GM21825 (cell line): ENCODE results near the gene NOP9.
A peak's percentile ranks its signal among the peaks of the same experiment; 100 is the strongest.

Source experiments
- ATAC-seq: cut with Tn5 transposase; IDR thresholded peaks from one replicate; pipeline ENCODE4 v1.9.1; 2021; ENCODE audit warnings: mild to moderate bottlenecking, moderate library complexity; ENCODE audit not compliant: unreplicated experiment

The NOP9 gene

DNA sequence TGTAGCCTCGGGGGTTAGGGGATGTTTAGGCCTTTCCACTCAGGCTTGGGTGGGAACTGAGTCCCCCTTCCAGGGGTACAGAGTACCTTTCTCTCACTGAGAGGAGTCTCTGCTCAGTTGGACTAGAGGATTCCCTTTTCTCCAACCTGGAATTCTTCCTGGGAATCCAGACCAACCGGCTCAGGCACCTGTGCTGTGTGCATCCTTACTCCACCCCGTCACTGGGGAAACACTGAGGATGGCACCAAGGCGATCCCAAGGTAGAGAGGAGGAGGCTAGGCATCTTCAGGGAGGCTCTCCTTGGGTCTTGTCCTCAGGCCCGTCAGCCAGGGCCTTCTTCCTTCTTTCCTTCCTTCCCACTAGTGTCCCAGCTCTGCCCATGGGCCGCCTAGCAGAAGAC is 35.8 kb upstream of the NOP9 start:
- no peak for ATAC-seq

DNA sequence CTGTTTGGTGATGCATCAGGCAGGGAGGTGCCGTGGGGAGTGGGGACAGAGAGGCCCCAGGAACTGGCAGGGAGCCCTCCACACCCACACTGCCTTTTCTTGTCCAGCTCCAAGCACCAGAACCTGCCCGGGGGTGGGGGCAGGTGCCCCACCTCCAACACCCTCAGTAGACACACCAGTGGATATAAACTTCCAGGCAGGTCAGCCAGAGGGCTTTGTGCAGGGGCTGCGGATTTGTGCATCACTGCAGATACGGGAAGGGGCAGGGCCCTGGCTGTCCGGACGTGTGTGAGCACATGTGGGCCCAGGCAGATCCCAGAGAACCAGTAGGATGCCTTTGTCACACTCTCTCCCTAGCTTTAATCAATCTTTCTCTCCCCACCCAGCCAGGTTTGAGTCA is 35.4 kb upstream of the NOP9 start:
- no peak for ATAC-seq

DNA sequence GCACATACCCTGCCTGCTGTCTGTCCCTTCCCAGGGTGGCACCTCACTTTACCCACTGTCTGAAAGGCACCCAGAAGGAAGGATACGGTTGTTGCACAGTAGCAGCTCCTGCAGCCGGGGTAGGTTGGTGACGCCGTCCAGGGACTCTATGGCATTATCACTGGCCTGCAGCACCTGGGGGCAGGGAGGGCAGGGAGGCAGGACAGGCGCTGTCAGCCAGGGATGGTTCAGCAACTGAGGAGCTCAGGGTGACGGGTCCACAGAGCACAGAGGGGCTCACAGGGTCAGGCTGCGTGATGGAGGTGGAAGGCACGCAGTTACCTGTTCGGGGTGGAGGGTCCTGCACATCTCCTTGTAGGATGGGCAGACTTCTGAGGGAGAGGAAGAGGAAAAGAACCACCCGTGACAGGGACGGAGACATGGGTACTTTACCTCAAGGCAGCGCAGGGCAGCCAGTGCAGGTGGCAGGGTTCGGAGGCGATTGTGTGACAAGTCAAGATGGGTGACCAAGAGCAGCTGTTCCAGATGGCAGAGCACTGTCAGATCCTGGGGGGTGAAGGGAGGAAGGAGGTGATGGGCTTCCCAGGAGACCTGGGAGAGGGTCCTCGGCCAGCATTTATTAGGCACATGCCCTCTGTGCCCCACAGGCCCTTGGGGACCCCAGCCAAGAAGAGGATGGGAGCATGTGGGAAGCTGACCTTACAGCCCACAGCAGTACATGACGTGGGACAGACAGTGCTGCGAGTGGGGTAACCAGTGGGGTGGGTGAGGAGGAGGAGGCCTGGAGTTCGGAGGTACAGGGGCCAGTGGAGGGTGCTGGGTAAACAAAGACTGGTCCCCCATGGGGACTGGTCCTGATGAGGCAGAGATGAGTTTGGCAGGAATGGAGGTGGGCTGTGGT is 33.1 kb upstream of the NOP9 start:
- no peak for ATAC-seq

DNA sequence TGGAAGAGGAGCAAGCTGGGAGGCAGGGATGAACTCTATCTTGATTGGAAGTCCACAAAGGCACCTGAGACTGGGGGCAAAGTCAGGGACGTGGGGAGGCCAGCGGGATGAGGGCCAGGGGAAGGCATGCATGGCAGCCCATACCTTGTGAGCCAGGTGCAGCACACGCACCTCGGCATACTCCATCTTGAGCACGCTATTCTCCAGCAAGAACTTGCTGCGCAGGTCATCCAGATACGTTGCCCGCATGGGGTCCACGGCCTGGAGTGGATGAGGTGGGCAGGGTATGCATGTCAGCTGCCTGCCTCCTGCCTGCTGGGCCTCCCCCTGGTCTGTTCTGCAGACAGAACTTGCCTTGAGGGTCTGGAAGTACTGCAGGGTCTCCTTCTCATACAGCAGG is 32.1 kb upstream of the NOP9 start:
- no peak for ATAC-seq

DNA sequence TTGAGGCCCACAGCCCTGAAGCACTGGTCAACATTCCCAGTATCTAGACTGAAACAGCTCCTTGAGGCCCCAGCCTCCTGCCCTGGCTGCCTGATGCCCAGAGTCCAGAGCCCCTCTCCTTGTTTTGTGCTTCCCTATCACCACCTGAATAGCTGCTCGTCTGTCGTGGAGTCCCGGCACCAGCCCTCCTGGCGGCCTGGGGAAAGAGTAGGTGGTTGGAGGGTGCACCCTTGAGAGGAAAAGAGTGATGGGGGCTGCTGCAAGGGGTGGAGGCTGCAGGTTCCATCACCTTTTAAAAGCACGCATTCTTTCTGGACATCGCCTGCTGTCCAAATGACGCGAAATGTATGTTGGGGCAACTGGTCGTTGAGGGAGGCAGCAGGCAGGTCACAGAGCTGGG is 31.4 kb upstream of the NOP9 start:
- ATAC-seq: no peak

DNA sequence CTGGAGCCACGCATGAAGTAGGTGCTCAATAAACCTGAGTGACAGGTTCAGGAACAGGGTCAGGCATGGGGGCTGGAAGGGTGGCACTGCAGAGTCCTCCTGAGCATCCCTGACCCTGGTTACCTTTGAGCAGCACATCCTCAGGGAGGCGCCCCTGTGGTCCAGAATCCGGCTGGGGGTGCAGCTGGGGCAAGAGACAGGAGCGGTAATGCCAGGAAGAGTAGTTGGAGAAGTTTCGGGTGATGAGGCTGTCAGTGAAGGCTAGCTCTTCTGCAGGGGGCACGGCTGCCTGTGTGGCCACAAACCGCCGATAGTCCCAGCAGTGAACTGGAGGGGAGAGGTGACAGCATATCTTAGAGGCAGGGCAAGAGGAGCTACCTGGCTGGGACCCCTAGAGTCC is 30.3 kb upstream of the NOP9 start:
- ATAC-seq: no peak

DNA sequence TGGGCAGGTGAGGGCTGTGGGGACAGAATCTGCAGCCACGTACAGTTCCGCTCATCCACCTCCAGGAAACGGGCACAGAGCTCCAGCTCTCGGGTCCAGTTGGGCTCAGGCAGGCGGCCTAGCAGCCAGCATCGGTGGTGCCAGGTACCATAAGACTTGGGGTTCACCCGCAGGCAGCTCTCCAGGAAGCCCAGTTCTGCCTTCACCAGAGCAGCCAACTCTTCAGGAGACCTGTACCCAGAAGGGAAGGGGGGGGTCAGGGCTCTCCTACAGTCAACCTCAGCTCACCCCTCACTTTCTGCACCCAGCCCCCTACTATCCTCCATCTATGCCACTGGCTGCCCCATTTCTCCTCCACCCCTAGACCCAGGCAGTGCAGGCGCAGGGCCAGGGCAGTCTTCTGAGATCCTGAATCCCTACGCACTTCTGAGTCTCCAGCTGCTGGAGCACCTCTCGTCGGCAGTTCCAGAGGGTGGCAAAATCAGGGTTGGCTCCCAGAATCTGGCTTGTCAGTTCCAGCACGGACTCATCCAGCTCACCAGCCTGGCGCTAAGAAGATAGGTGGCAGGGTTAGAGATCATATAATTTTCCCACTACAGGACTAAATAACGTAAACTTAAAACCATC is 29.6 kb upstream of the NOP9 start:
- no peak for ATAC-seq

DNA sequence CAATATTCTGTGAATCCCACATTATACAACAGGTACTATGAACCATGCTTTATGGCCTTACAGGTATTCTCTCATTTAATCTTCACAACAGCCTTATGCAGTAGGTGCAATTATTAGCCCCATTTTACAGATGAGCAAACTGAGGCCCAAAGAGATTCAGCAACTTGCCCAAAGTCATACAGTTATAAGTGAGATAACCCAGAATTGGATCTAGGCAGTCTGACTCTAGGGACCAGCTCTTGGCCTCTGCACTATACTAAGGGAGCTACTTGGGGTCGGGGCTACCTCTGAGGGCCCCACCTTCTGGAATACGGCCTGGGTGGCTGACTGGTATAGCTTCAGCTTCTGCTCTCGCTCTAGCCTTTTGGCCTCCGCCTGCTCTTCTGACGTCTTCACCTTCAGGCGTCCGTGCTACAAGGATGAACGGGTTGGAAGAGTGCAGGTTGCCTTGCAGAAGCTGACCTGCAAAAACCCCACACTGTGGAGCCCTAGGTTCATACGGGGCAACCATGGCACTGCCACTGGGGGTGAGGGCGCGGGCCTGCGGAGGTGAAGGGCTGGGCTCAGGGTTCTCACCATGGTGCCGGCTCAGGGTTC is 29.0 kb upstream of the NOP9 start:
- ATAC-seq: no peak

DNA sequence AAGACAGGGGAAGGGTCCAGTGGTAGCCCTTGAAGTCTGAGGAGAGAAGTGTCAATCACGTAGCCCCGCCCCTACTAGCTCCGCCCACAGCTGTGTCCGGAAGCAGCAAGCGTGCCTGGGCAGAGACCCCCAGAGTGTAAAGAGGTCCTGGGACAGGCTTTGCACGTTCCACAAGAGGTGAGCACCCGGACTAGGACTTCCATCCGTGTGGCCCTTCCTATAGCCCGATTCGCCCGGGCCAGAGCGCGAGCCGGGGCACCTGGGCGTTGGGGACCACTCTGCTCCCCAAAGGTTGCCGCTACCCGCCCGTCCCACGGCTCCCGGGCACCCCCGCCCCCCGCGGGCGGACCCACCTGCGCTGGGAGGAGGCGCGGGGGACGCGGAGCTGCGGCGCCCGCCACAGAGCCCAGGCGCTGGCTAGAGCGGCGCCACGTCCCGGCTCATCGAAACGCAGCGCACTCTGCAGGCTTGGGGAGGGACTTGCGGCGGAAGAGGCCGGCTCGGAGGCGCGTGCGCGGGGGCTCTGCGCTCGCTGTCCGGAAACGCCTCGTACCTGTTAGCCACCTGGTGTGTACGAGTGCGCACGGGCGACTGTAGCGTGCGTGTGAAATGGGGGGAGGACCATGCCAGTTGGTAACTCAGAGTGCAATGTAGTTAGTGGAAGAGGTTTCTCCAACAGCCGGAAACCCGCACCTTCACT is 28.4 kb upstream of the NOP9 start, which contains the start of gene RABGGTA:
Gene RABGGTA, minus strand, starts transcription at position 464 of the 700 bp plus-strand sequence. CDS start 482 bp downstream, outside the sequence.
- peak; percentile 81 for ATAC-seq

DNA sequence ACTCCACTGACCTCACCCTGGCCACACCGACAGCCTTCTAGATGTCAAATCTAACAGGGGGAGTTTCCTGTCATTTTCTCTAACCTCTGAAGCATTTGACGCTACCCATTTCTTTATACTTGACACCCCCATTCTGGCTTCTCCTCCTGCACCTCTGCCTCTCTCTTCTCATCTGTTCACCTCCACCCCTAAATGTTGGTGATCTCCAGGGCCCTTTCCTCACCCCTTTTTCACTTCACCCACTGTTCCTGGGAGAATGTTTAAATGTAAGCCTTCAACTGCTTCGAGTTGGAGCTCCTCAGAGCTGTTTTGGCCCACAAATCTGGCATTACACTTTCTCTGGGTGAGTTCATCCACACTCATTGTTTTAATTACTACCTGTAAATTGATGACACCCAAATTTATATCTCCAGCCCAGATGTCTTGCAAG is 27.8 kb upstream of the NOP9 start:
- no peak for ATAC-seq

DNA sequence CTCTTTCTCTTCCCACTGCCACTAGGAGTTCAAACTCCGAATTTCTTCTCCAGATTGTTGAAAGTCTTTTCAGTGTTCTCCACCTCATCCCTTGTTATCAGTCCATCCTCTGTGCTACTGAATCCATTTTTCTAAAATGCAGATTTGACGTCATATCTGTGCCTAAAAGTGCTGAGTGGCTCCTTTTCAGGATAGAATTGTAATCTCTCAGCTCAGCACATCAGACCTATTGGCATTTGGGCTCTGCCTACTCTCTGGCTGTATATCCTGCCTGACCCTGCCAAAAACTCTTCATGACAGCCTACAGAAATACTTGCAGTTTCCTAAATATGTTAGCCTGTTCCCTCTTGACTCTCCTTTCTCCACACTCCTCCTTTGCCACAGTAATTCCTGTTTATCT is 27.2 kb upstream of the NOP9 start:
- ATAC-seq: no peak

DNA sequence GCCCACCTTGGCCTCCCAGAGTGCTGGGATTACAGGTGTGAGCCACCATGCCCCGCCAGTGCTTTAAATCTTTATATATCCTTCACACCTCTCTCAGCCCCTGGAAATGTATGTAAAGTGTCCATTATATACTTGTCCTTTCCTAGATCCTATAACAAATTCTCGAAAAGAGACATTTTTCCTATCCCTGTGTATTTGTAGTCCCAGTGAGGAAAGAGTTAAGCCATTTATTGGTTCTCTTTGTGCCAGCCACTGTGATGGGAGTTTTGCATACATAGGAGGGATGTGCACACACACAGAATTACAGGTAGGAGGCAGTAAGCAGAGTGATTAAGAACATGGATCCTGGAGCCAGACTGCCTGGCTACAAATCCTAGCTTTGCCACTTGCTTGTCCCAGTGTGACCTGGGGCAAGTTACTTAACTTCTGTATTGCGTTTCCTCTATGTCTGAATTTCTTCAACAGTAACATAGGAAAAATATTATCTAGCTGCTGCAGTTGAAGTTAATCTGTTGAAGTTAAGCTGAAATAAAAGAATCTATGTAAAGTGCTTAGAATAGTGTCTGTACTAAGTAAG is 26.1 kb upstream of the NOP9 start:
- no peak for ATAC-seq

DNA sequence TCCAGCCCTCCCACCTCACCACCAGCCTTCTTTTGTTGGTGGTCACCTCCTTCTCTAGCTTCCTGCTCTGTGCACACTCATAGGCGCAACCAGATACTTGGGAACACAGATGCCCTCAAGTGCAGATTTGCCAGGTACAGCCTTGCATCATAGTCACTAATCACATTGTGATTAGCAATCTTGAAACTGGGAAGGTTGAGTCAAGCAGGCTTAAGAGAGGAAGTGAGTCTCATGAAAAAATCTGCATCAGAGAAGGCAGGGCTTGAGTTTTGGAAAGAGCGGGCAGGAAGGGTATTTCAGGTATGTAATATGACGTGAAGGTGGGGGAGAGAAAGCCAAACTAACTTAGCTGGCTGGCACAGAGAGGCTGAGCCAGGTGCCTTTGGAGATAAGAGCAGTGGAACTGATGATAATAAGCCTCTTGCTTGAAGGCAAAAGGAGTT is 25.5 kb upstream of the NOP9 start:
- ATAC-seq: peak; percentile 40

DNA sequence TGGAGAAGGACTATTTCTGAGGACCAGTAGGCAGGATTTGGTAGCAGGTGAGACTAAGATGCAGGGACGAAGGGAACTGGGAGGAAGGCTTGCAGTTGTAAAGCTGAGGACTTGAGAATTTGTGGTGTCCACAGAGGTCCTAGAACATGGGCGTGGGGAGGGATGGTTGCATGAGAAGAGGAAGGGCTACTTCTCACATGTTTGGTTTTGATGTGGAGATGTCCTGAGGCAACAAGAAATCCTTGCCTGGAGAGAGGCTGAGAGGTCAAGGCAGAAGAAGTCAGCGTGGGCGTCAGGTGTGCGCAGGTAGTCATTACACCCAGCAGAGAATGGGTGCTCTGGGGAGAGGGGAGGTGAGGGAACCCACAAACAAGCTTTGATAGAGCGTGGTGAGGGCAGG is 22.6 kb upstream of the NOP9 start:
- no peak for ATAC-seq

DNA sequence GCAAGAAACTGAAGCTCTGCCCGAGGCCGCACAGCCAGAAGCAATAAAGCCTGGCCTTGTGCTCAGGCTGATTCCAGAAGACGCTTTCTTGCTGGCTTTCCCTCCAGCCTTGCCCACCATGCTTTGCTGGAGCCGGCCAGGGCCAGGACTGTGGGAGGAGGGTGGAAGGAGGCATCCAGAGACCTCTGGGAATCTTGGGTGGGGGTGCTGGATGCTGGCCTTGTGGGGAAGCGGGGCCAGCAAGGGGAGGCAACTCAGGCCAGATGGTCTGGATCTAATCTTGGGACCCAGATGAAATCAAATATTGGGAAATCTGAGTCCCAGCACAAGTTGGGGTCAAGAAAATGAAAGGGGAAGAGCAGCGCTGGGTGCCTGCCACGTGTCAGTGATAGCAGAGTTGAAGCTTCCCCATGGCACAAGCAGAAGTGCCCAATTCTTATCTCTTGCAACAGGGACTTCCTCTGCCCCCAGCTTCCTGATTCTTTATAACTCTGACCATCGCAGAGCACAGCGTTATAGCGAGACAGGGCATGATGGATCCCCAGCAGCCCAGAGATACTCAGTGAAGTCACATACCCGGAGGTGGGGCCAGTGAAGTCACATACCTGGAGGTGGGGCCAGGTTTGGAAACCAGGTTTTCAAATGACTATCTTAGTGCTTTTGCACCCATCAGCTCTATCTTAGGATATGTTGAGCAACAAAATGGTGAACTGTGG is 21.9 kb upstream of the NOP9 start:
- ATAC-seq: no peak

DNA sequence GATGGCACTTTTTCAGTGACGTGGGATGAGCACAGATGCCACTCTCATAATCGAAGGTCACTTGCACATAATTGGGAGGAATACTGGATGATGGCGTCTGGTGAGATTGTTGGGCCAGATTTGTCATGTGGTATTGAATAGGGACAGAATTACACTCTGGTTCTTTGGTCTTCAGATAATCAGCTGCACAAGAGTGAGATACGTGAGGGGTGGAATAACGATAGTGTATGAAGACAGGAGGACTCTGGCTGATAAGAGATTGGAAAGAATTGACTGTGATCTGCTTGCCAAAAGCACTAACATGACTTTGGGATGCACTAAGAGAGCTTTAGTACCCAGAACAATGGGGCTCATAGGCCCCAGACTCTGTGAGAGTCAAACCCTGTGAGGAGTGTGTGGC is 21.2 kb upstream of the NOP9 start:
- ATAC-seq: no peak

DNA sequence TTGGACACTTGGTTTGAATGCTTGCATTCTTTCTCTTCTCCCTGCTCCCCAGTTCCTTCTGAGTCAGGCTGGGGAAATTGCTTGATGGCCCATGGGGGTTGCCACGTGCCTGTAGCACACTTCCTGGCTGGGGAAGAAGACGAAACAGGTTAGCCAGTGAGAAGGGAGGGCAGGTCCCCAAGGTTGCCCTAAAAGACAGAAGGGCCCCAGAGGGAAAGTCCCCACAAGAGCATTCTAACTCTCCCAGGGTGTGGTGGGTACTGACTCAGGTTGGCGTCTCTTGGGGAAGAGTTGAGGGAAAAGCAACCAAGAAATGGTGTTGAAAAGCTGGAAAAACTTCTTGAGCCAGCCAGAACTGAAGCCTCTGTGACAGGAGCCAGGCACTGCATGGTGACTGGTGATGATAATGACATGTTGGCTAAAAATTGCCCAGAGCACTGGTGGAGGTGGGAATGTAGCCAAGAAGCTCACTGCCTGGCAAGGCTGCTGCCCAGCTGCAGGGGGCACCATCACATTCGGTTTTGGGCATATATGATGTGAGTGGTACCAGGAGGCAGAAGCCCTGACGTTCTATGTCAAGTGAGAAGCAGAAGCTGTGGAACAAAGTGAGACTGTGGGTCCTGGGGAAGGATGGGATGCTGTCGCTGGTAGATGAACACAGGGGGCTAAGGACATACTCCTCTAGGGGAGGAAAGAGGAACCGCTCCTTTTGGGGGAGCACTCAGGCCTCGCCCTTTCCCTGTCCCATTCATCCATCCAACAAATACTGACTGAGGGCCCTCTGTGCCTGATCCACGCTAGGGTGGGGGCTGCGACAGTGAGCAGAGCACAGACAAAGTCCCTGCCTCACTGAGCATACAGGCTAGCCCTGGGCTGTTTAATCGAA is 20.1 kb upstream of the NOP9 start:
- peak; percentile 66 for ATAC-seq

DNA sequence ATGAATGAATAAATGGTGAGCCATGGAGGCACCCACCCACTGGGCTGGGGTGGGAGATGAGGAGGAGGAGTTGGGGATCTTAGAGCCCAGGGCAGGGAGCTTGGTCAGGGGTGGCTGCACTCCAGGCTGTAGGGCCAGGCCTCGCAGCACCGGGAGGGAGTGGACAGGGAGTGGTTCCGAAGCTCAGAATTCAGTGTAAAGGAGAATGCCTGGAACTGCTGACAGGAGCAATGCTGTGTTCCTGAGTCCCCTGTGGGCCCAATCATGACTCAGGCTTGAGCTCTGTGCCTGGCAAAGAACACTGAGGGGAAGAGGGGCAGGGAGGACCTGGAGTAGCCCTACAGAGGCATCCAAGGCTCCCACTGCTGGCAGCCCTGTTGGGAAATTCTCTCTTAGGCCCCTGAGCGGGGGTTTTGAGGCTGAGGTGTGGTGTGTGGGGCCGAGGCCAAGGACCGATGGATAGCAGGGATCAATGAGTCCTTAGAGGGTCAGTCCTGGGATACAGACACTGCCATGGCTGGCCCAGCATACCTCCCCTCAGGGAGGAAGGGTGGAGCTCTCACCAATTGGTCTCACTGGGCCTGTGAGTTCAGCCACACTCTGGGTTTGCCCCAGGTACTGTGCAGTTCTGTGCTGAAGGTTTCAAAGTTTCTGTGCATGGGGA is 18.7 kb upstream of the NOP9 start:
- no peak for ATAC-seq

DNA sequence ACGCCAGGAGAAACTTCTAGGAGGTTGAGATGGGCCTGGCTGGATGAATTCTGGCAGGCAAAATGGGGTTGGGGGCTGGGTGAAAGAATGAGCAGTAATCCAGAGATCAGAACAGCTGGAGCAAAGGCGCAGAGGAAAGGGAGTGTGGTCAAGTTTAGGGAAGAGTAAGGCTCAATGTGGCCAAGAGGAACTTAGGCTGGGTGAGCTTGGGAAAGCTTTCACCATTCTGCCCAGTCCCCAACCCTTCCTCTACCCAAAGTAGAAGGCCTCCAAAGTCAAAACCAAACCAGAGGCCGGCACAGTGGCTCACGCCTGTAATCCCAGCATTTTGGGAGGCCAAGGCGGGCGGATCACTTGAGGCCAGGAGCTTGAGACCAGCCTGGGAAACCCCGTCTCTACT is 18.0 kb upstream of the NOP9 start:
- no peak for ATAC-seq
